Prostate gland (tissue), 2 donors: Measurements from ENCODE around the gene PTPRT.

ENCODE experiments used
- POLR2AphosphoS5 ChIP-seq: sonication (generic); formaldehyde crosslinking; IDR thresholded peaks from one replicate; pipeline ENCODE4 v1.6.1; 2017; ENCODE audit warnings: antibody characterized with exemption
- TF ChIP-seq, protein P1 (sequence below), 4 experiments: fragments of 200-600 bp in 2 of 4; fragments of 450-650 bp in 2 of 4; sonication (generic) in 2 of 4; IDR thresholded peaks; 1 replicate in 3 of 4; 2 replicates in 1 of 4; pipeline ENCODE4 v1.5.1; 2016 to 2019; ENCODE audit warnings: antibody characterized with exemption in 4 of 4, mild to moderate bottlenecking in 2 of 4, moderate library complexity in 2 of 4

DNA sequence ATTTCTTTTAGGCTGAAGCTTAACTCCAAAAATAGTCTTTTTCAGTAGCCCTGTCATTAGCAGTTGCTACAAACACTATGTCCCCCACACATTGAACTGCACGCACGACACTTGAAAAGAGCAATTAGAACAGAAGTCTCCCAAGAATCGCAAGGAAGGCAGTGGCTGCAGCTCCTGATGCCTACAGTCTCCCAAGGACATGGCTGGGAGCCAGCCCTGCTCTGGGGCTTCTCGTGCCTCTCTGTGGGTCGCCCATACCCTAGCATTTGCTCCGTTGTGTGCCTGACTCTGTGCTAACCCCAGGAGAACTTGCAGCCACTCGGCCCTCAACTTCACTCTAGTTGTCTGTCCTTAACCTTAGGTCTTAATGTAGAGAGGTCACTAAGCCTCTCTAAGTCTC is 454.2 kb downstream of the PTPRT start:
- TF ChIP-seq, protein P1, sequence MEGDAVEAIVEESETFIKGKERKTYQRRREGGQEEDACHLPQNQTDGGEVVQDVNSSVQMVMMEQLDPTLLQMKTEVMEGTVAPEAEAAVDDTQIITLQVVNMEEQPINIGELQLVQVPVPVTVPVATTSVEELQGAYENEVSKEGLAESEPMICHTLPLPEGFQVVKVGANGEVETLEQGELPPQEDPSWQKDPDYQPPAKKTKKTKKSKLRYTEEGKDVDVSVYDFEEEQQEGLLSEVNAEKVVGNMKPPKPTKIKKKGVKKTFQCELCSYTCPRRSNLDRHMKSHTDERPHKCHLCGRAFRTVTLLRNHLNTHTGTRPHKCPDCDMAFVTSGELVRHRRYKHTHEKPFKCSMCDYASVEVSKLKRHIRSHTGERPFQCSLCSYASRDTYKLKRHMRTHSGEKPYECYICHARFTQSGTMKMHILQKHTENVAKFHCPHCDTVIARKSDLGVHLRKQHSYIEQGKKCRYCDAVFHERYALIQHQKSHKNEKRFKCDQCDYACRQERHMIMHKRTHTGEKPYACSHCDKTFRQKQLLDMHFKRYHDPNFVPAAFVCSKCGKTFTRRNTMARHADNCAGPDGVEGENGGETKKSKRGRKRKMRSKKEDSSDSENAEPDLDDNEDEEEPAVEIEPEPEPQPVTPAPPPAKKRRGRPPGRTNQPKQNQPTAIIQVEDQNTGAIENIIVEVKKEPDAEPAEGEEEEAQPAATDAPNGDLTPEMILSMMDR (IDR thresholded peaks at IDR 0.05): no peak
- TF ChIP-seq POLR2AphosphoS5: no peak
